DOHH2 (cell line): ENCODE results near the gene PAIP2.

ENCODE experiments used
- H3F3A ChIP-seq: fragments of 200-600 bp; sonication (generic), shearing (Covaris generic); 2 replicates; pipeline ENCODE4 v1.6.0; 2016; ENCODE audit warnings: antibody characterized with exemption, mild to moderate bottlenecking; ENCODE audit not compliant: control insufficient read depth, insufficient read depth
- H3K27ac ChIP-seq: fragments of 200-600 bp; sonication (generic); 2 replicates; pipeline ENCODE4 v1.5.1; 2014; ENCODE audit warnings: low read depth, mild to moderate bottlenecking, low read length, moderate library complexity
- H3K27me3 ChIP-seq: fragments of 200-600 bp; sonication (generic); 2 replicates; pipeline ENCODE4 v1.6.1; 2014; ENCODE audit warnings: mild to moderate bottlenecking, low read length, mixed read lengths; ENCODE audit not compliant: control insufficient read depth
- H3K36me3 ChIP-seq: fragments of 200-600 bp; sonication (generic); 2 replicates; pipeline ENCODE4 v1.6.1; 2014; ENCODE audit warnings: mild to moderate bottlenecking, low read length, moderate library complexity, mixed read lengths; ENCODE audit not compliant: control insufficient read depth
- H3K4me1 ChIP-seq: fragments of 200-600 bp; sonication (generic); 2 replicates; pipeline ENCODE4 v1.6.1; 2014; ENCODE audit warnings: mild to moderate bottlenecking, low read length, mixed read lengths; ENCODE audit not compliant: control insufficient read depth
- H3K4me2 ChIP-seq: fragments of 200-600 bp; sonication (generic); 2 replicates; pipeline ENCODE4 v1.6.0; 2014; ENCODE audit warnings: mild to moderate bottlenecking, low read length, moderate library complexity
- H3K4me3 ChIP-seq: fragments of 200-600 bp; sonication (generic); 2 replicates; pipeline ENCODE4 v1.5.1; 2014; ENCODE audit warnings: mild to moderate bottlenecking, low read length, mixed read lengths
- H3K79me2 ChIP-seq: fragments of 200-600 bp; sonication (generic); 2 replicates; pipeline ENCODE4 v1.6.1; 2014; ENCODE audit warnings: mild to moderate bottlenecking, low read length, mixed read lengths; ENCODE audit not compliant: control insufficient read depth
- H3K9me2 ChIP-seq: fragments of 200-600 bp; sonication (generic); replicated peaks from 2 replicates; pipeline ENCODE4 v1.6.1; 2014; ENCODE audit warnings: mild to moderate bottlenecking, low read length, mixed read lengths; ENCODE audit not compliant: control insufficient read depth
- H3K9me3 ChIP-seq: fragments of 200-600 bp; sonication (generic); 2 replicates; pipeline ENCODE4 v1.6.1; 2014; ENCODE audit warnings: antibody characterized with exemption, low read length, mixed read lengths; ENCODE audit not compliant: control insufficient read depth, insufficient read depth
- H4K20me1 ChIP-seq: fragments of 200-600 bp; sonication (generic); 2 replicates; pipeline ENCODE4 v1.6.0; 2014; ENCODE audit warnings: low read depth, mild to moderate bottlenecking, antibody characterized with exemption, low read length, moderate library complexity; ENCODE audit not compliant: control insufficient read depth, insufficient read depth
- CTCF ChIP-seq: fragments of 200-600 bp; sonication (generic); IDR thresholded peaks from one replicate; pipeline ENCODE4 v1.5.1; 2014; ENCODE audit warnings: antibody characterized with exemption, mild to moderate bottlenecking, low read depth, low read length; ENCODE audit not compliant: poor library complexity, severe bottlenecking
- EZH2phosphoT487 ChIP-seq: fragments of 200-600 bp; sonication (generic); IDR thresholded peaks from 2 replicates; pipeline ENCODE4 v1.6.1; 2017; ENCODE audit warnings: borderline replicate concordance, mild to moderate bottlenecking, antibody characterized with exemption, low read length, moderate library complexity, mixed read lengths

The PAIP2 gene

DNA sequence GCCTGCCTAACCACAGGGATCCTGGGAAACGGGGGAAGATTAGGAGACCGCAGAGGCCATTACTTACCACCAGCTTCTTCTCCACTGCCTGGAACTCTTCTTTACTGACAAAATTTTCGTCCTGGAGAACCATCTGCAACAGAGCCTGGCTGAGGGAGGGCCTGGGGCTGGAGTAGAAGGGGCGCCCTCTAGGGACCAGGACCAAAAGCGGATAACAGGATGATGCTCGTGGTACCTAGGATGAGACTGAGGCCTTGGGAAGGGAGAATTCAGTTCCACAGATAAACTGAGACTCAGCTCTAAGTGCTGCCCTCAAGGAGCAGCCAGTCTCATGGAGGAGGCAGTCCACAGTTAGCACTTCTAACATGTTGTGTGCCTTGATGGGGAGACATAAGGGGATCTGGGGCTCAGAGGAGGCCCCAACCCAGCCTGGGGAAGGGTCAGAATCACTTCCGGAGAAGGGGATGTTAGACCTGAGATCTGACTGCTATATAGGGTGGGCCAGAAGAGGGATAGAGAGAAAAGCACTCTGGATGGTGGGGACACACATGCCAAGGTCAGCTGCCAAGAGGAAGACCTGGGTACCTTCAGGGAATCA lies 61.0 kb downstream of the PAIP2 start:
- Histone ChIP-seq H3K4me1 (peaks cover 35% of the 10 kb centered on the region), H3K9me3 (no peaks in the 10 kb centered on the region), H3K4me2 (peak overlapping the region; percentile 74), H3K9me2 (no peaks in the 10 kb centered on the region), H3K27ac (no peak overlapping the region), H3F3A (peaks cover 10% of the 10 kb centered on the region), H3K27me3 (no peaks in the 10 kb centered on the region), H3K36me3 (no peaks in the 10 kb centered on the region), H3K4me3 (peak overlapping the region; percentile 77), H3K79me2 (no peaks in the 10 kb centered on the region), H4K20me1 (no peaks in the 10 kb centered on the region)
- peak; percentile 87 for TF ChIP-seq CTCF
- TF ChIP-seq EZH2phosphoT487: no peak

- Histone ChIP-seq H3K27me3 (no peaks in the 10 kb centered on the region), H3K4me3 (peak overlapping the region; percentile 77), H3F3A (peaks cover 10% of the 10 kb centered on the region), H3K9me2 (no peaks in the 10 kb centered on the region), H3K4me1 (peaks cover 42% of the 10 kb centered on the region), H3K36me3 (no peaks in the 10 kb centered on the region), H3K79me2 (no peaks in the 10 kb centered on the region), H3K9me3 (no peaks in the 10 kb centered on the region), H3K4me2 (peak overlapping the region; percentile 74), H4K20me1 (no peaks in the 10 kb centered on the region), H3K27ac (peak overlapping the region; percentile 82)
- TF ChIP-seq CTCF (no peak), EZH2phosphoT487 (no peak)
These were observed 61.7 kb downstream of the PAIP2 start for GRCh38 chr5:139403418-139403786.

DNA sequence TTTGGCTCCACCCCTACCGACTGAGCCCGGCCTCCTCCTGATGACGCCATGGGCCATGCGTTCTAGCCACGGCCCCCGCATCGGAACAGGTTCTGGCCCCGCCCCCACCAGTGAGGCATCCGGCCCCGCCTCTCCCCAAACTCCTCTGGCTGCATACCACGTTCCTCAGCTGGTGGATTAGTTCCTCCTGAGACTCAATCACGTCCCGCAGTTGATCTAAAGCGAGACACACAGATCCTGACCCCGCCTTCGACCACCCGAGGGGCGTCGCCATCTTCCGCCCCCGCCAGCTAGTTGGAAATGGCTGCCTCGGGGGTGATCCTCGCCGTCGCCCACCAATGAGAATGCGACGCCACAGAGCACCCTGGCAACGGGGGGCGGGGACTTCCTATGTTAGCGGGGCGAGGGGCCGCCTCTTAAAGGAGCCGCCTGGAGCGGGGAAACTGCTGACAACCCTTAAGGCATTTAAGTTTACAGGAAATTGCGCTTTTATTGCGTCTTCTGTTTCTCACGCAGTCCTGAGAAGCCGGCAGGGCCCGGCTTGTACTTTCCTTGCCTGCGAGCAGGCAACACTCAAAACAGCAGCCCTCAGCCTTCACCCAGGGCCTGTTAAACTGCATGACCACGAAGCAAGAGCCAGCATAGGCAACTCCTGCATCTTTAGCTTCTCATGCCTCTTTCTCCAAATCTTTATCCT lies 62.3 kb downstream of the PAIP2 start, which contains the start of gene SPATA24:
Gene SPATA24 (minus strand): TSS at position 303 of the 697 bp plus-strand sequence. CDS start 29 bp downstream, at position 274.
- Histone ChIP-seq H3K9me2 (no peaks in the 10 kb centered on the region), H3K27ac (peak within 1 kb of the TSS; percentile 82), H3K9me3 (no peaks in the 10 kb centered on the region), H3K4me3 (peak within 1 kb of the TSS; percentile 77), H3K36me3 (no peaks in the 10 kb centered on the region), H3K27me3 (no peaks in the 10 kb centered on the region), H4K20me1 (no peaks in the 10 kb centered on the region), H3F3A (peaks cover 10% of the 10 kb centered on the region), H3K4me2 (peak within 1 kb of the TSS; percentile 74), H3K4me1 (peaks cover 43% of the 10 kb centered on the region), H3K79me2 (no peaks in the 10 kb centered on the region)
- TF ChIP-seq CTCF (no peak), EZH2phosphoT487 (no peak)
